Liver (tissue), 3 donors: ENCODE data around the gene PPP1R3D.

Experiments used
- EGR1 ChIP-seq, 2 donors: IDR thresholded peaks; 2 replicates each; pipeline ENCODE4 v1.6.1; 2016 to 2018; ENCODE audit warnings: antibody characterized with exemption in 2 of 2, low read depth in 2 of 2
- JUND ChIP-seq, 2 donors: IDR thresholded peaks; 2 replicates each; pipeline ENCODE4 v1.6.1; 2016; ENCODE audit warnings: antibody characterized with exemption in 2 of 2
- RAD21 ChIP-seq, 2 donors: IDR thresholded peaks; 2 replicates each; pipeline ENCODE4 v1.6.1; 2016; ENCODE audit warnings: antibody characterized with exemption in 2 of 2, mild to moderate bottlenecking in 2 of 2
- RXRA ChIP-seq, 2 donors: IDR thresholded peaks; 2 replicates each; pipeline ENCODE4 v1.6.1; 2017 to 2018; ENCODE audit warnings: antibody characterized with exemption in 2 of 2, mild to moderate bottlenecking in 1 of 2
- SP1 ChIP-seq: IDR thresholded peaks from 2 replicates; pipeline ENCODE4 v1.6.1; 2018; ENCODE audit warnings: antibody characterized with exemption, mild to moderate bottlenecking
- TAF1 ChIP-seq: conservative IDR thresholded peaks from 2 replicates; pipeline ENCODE4 v1.6.1; 2016; ENCODE audit warnings: antibody characterized with exemption, mild to moderate bottlenecking
- YY1 ChIP-seq: IDR thresholded peaks from 2 replicates; pipeline ENCODE4 v1.6.1; 2016; ENCODE audit warnings: antibody characterized with exemption, mild to moderate bottlenecking
- TF ChIP-seq, protein P1 (sequence below): fragments of 150-350 bp; IDR thresholded peaks from 2 replicates; pipeline ENCODE4 v1.5.1; 2017; ENCODE audit warnings: improper control_type of control experiment, low read depth, low read length; ENCODE audit not compliant: missing input control
- TF ChIP-seq, protein P2 (sequence below): IDR thresholded peaks from 2 replicates; pipeline ENCODE4 v1.6.1; 2016; ENCODE audit warnings: antibody characterized with exemption, mild to moderate bottlenecking
- TF ChIP-seq, protein P3 (sequence below): IDR thresholded peaks from 2 replicates; pipeline ENCODE4 v1.6.1; 2016; ENCODE audit warnings: antibody characterized with exemption
- TF ChIP-seq, protein P4 (sequence below): IDR thresholded peaks from 2 replicates; pipeline ENCODE4 v1.6.1; 2016; ENCODE audit warnings: antibody characterized with exemption
- TF ChIP-seq, protein P5 (sequence below): IDR thresholded peaks from 2 replicates; pipeline ENCODE4 v1.6.1; 2016; ENCODE audit warnings: antibody characterized with exemption
- donor health status: healthy.
- donor health status: healthy.

DNA sequence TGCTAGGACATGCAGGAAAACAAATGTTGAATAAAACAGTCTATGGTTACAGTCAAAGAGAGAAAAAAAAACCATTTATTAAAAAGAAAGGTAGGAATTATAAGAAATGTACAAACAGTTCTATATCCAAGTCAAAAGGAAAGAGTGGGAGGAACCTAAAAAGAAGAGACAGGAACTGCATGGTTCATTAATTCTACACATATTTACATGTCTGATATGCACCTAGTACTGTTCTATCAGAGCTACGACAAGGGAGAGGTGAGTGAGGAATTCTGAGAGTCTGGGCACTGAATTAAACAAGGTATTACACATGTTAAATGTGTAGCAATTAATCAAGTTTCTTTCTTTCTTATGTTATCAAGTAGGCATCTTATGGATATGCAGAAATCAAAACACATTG, 48.5 kb downstream of the PPP1R3D start:
- TF ChIP-seq, protein P1, sequence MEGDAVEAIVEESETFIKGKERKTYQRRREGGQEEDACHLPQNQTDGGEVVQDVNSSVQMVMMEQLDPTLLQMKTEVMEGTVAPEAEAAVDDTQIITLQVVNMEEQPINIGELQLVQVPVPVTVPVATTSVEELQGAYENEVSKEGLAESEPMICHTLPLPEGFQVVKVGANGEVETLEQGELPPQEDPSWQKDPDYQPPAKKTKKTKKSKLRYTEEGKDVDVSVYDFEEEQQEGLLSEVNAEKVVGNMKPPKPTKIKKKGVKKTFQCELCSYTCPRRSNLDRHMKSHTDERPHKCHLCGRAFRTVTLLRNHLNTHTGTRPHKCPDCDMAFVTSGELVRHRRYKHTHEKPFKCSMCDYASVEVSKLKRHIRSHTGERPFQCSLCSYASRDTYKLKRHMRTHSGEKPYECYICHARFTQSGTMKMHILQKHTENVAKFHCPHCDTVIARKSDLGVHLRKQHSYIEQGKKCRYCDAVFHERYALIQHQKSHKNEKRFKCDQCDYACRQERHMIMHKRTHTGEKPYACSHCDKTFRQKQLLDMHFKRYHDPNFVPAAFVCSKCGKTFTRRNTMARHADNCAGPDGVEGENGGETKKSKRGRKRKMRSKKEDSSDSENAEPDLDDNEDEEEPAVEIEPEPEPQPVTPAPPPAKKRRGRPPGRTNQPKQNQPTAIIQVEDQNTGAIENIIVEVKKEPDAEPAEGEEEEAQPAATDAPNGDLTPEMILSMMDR = no peak
- TF ChIP-seq, protein P2, sequence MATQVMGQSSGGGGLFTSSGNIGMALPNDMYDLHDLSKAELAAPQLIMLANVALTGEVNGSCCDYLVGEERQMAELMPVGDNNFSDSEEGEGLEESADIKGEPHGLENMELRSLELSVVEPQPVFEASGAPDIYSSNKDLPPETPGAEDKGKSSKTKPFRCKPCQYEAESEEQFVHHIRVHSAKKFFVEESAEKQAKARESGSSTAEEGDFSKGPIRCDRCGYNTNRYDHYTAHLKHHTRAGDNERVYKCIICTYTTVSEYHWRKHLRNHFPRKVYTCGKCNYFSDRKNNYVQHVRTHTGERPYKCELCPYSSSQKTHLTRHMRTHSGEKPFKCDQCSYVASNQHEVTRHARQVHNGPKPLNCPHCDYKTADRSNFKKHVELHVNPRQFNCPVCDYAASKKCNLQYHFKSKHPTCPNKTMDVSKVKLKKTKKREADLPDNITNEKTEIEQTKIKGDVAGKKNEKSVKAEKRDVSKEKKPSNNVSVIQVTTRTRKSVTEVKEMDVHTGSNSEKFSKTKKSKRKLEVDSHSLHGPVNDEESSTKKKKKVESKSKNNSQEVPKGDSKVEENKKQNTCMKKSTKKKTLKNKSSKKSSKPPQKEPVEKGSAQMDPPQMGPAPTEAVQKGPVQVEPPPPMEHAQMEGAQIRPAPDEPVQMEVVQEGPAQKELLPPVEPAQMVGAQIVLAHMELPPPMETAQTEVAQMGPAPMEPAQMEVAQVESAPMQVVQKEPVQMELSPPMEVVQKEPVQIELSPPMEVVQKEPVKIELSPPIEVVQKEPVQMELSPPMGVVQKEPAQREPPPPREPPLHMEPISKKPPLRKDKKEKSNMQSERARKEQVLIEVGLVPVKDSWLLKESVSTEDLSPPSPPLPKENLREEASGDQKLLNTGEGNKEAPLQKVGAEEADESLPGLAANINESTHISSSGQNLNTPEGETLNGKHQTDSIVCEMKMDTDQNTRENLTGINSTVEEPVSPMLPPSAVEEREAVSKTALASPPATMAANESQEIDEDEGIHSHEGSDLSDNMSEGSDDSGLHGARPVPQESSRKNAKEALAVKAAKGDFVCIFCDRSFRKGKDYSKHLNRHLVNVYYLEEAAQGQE = no peak
- TF ChIP-seq, protein P3, sequence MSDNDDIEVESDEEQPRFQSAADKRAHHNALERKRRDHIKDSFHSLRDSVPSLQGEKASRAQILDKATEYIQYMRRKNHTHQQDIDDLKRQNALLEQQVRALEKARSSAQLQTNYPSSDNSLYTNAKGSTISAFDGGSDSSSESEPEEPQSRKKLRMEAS = no peak
- TF ChIP-seq EGR1 (IDR thresholded peaks at IDR 0.05; ENCODE audit: low read depth in 2 of 2) (no peak), RXRA (IDR thresholded peaks at IDR 0.05) (no peak), RAD21 (IDR thresholded peaks at IDR 0.05) (no peak), JUND (IDR thresholded peaks at IDR 0.05) (no peak), SP1 (no peak), YY1 (no peak), TAF1 (no peak)
- TF ChIP-seq, protein P4, sequence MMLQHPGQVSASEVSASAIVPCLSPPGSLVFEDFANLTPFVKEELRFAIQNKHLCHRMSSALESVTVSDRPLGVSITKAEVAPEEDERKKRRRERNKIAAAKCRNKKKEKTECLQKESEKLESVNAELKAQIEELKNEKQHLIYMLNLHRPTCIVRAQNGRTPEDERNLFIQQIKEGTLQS = no peak
- TF ChIP-seq, protein P5, sequence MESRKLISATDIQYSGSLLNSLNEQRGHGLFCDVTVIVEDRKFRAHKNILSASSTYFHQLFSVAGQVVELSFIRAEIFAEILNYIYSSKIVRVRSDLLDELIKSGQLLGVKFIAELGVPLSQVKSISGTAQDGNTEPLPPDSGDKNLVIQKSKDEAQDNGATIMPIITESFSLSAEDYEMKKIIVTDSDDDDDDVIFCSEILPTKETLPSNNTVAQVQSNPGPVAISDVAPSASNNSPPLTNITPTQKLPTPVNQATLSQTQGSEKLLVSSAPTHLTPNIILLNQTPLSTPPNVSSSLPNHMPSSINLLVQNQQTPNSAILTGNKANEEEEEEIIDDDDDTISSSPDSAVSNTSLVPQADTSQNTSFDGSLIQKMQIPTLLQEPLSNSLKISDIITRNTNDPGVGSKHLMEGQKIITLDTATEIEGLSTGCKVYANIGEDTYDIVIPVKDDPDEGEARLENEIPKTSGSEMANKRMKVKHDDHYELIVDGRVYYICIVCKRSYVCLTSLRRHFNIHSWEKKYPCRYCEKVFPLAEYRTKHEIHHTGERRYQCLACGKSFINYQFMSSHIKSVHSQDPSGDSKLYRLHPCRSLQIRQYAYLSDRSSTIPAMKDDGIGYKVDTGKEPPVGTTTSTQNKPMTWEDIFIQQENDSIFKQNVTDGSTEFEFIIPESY = no peak
